GM12873 (cell line): ENCODE data around the gene CBARP.

ENCODE experiments used
- TF ChIP-seq, protein P1 (sequence below): IDR thresholded peaks from 2 replicates; pipeline ENCODE4 v1.5.1; 2012; ENCODE audit warnings: low read depth, mild to moderate bottlenecking, moderate library complexity, low read length, control low read depth; ENCODE audit not compliant: insufficient read depth; ENCODE audit errors: missing control alignments

CBARP gene

DNA sequence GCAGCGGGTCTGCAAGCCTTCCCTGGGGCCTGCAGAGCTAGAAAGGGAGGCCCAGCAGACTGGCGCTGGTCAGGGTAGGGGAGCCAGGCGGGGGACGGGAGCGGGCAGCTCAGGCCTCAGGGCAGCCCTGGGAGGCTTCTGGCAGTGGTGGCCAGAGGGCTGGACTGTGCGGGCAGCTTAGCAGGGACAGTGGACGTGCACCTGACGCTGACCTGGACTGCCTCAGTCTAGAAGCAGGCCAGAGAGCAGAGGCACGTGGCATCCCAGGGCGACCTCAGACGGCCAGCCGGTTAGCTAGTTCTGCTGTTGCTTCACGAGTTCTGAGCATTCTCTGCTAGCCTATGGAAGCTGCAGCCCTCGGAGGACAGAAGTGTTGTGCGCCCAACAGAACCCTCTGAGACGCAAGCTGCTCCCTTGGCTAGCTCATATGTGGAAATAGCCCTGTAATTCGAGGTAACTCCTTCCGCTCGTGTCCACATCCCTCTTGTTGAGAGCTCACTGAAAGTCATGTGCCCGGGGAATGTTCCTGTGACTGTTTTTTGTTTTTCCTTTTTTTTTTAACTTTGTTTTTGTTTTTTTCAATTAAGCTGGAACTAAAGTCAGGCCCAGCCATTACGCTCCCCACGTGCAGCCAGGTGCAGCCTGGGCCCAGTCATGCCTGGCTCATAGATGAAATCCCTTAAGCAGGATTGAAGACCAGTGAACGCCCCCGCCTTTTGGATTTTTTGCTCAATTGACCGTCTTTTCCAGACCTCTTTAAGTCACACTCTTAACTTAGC is 35.6 kb upstream of the CBARP start:
- TF ChIP-seq, protein P1, sequence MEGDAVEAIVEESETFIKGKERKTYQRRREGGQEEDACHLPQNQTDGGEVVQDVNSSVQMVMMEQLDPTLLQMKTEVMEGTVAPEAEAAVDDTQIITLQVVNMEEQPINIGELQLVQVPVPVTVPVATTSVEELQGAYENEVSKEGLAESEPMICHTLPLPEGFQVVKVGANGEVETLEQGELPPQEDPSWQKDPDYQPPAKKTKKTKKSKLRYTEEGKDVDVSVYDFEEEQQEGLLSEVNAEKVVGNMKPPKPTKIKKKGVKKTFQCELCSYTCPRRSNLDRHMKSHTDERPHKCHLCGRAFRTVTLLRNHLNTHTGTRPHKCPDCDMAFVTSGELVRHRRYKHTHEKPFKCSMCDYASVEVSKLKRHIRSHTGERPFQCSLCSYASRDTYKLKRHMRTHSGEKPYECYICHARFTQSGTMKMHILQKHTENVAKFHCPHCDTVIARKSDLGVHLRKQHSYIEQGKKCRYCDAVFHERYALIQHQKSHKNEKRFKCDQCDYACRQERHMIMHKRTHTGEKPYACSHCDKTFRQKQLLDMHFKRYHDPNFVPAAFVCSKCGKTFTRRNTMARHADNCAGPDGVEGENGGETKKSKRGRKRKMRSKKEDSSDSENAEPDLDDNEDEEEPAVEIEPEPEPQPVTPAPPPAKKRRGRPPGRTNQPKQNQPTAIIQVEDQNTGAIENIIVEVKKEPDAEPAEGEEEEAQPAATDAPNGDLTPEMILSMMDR, result no peak

DNA sequence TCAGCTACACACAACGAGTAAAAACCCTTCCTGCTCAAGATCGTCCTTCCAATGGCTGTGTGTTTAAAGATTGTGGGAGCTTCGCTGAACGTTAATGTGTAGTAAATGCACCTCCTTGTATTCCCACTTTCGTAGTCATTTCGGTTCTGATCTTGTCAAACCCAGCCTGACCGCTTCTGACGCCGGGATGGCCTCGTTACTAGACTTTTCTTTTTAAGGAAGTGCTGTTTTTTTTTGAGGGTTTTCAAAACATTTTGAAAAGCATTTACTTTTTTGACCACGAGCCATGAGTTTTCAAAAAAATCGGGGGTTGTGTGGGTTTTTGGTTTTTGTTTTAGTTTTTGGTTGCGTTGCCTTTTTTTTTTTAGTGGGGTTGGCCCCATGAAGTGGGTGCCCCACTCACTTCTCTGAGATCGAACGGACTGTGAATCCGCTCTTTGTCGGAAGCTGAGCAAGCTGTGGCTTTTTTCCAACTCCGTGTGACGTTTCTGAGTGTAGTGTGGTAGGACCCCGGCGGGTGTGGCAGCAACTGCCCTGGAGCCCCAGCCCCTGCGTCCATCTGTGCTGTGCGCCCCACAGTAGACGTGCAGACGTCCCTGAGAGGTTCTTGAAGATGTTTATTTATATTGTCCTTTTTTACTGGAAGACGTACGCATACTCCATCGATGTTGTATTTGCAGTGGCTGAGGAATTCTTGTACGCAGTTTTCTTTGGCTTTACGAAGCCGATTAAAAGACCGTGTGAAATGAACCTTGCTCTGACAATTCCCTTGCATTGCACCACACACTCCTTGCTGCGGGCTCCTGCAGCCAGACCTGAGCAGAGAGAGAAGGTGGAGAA is 34.8 kb upstream of the CBARP start:
- TF ChIP-seq, protein P1, result no peak

DNA sequence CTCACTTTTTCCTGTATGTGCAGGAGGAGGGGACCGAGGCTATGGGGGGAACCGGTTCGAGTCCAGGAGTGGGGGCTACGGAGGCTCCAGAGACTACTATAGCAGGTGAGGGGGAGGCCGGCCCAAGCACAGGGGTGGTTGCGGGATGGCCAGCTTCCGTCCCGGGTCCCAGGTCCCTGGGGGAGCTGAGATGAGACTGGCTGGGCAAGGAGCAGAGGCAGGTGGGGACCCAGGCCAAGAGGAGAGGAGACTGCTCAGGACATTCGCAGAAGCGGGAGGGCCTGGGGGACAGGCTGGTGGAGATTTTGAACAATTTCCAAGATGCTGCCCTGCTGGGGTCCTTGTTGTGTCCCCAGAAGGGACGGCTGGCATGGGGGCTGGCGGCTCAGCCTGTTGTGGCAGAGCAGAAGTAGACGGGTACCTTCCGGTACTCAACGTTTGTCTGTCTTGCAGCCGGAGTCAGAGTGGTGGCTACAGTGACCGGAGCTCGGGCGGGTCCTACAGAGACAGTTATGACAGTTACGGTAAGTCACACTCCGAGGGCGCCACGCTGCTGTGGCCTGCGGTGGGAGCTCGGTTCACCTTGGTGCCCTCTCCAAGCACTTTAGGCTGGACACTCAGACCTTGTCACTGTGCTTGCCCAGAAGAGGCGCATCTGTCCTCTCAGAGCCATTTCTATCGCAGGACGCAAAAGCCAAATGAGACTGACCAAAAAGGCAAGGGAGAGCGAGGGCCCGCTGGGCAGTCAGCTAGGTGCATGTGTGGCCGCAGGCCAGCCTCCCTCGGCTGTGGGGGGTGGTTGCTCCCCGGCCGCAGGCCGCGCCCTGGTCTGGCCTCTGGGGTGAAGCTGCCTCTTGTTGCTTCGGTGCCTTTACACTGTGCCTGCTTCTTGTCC is 34.0 kb upstream of the CBARP start:
- TF ChIP-seq, protein P1, result no peak

DNA sequence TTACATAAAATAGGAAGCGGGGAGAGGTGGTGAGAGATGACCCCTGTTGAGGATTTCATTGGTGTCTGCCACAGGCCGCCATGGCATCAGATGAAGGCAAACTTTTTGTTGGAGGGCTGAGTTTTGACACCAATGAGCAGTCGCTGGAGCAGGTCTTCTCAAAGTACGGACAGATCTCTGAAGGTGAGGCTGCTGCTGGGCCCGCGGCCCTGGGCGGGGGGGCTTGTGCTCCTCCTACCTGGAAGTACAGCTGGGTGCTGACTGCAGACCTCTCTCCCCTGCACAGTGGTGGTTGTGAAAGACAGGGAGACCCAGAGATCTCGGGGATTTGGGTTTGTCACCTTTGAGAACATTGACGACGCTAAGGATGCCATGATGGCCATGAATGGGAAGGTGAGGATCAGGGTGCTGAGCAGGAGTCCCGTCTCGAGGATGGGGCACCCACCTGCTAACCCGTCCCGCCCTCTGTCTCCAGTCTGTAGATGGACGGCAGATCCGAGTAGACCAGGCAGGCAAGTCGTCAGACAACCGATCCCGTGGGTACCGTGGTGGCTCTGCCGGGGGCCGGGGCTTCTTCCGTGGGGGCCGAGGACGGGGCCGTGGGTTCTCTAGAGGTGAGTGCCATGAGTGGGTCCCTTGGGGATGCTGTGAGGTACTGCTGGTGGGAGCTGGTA is 33.2 kb upstream of the CBARP start:
- TF ChIP-seq, protein P1, result no peak

DNA sequence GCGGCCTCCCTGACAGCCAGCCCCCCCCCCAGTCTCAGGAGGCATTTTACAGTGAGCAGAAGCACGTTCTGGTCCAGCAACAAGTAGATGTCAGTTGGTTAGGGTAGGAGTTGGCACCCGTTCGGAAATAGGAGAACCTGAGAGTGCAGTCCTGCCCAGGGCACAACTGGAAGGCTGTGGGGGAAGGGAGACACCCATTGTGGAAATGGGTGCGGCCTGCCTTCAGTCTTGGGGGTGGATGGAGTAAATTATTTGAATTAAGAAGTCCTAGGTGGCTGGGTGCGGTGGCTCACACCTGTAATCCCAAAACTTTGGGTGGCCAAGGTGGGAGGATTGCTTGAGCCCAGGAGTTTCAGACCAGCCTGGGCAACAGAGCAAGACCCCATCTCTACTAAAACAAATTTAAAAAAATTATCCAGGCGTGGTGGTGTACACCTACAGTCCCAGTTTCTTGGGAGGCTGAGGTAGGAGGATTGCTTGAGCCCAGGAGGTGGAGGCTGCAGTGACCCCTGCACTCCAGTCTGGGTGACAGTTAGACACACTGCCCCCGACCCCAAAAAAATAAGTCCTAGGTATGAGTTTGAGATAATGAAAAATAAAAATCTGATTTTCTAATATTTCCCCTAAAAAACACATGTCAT is 32.5 kb upstream of the CBARP start:
- TF ChIP-seq, protein P1, result no peak

DNA sequence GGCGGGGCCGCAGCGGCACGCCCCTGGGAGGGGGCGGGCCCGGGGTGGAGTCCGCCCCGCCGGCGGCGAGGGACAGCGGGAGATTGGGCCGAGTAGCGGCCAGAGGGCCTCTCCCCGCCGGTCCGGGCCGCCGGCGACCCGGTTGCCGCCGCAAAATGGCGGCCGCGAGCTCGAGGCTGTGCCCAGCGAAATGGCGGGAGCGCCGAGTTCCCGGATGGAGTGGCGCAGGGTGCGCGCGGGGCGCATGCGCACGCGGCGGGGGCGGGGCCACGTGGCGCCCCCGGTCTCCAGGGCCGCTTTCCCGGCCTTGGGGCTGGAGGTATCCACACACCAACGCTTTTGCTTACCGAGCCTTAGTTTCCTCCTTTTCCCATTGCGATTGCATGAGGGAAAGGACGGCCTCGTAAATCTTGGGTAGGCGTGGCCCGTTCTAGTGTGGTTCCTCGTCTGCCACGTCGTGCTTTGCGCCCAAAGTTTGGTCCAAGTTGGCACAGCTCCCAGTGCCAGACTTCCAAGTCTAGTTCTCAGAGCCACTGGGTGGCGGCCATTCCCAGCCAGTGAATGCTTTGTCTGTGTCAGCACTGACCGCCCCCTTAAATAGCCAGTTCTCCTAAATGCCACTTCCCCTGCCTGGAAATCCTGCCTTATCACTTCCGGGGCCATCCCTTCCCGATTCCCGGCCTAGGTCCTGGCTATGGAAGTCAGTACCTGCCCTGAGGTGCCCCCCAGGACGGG is 31.8 kb upstream of the CBARP start:
- TF ChIP-seq, protein P1, result no peak
